GM12864 (cell line): ENCODE data around the gene OR2L3.

Source experiments
- DNase-seq: peaks from one replicate; pipeline ENCODE4 v3.0.0-alpha.2; 2011; ENCODE audit warnings: low read depth
- H3K4me3 ChIP-seq: 2 replicates; pipeline ENCODE4 v1.5.1; 2011; ENCODE audit warnings: mild to moderate bottlenecking, low read depth, low read length, control low read depth
- CTCF ChIP-seq: IDR thresholded peaks from 2 replicates; pipeline ENCODE4 v1.5.1; 2011; ENCODE audit warnings: low read depth, mild to moderate bottlenecking, moderate library complexity, low read length, control low read depth, inconsistent platforms; ENCODE audit errors: missing control alignments

Gene OR2L3

GRCh38 chr1:248094884-248095283 is 48.2 kb downstream of the OR2L3 start, which contains the start of gene OR2L13:
Gene OR2L13 (plus strand): TSS chr1:248095184. CDS start chr1:248099376, 4,192 bp downstream.
- DNase-seq, result no peak
- TF ChIP-seq CTCF, result no peak
- no peak within 1 kb of the TSS for H3K4me3 ChIP-seq

GRCh38 chr1:248098529-248098928 is 51.9 kb downstream of the OR2L3 start:
- H3K4me3 ChIP-seq, result no peak overlapping the region
- no peak for TF ChIP-seq CTCF
- no peak for DNase-seq

GRCh38 chr1:248102847-248103246 is 56.2 kb downstream of the OR2L3 start:
- no peak for TF ChIP-seq CTCF

GRCh38 chr1:248111157-248111556 is 64.5 kb downstream of the OR2L3 start:
- DNase-seq, result no peak
- H3K4me3 ChIP-seq, result no peak overlapping the region
- TF ChIP-seq CTCF, result no peak

More at GRCh38 chr1:248102847-248103246, 56.2 kb downstream of the OR2L3 start:
- H3K4me3 ChIP-seq, result no peak overlapping the region
- DNase-seq, result no peak
